ENCODE results near the gene ELMO2. TPM values are rescaled to one million over a fixed set of nuclear protein-coding genes. Genes with fewer than 3 reads are reported as not detected.
"Not testable (repeated sequence)": the region's sequence is repeated elsewhere in the genome, so short reads cannot be mapped to it uniquely, and the experiment has no call there.

Gene ELMO2
- total RNA-seq, 1 donor from 2014 or later = 16.4 TPM

GRCh38 chr20:46407671-46407996 lies 1.2 kb upstream of the ELMO2 start:
- ATAC-seq (no peak), DNase-seq (ENCODE audit: low spot score) (no peak)

- peak; percentile 49 for ATAC-seq
- peak; percentile 89 for DNase-seq (ENCODE audit: low spot score)
Observed at GRCh38 chr20:46406986-46407670, 713 bp upstream of the ELMO2 start.

GRCh38 chr20:46402331-46402811 lies 4.0 kb downstream of the ELMO2 start:
- DNase-seq (ENCODE audit: low spot score) = no peak
- no peak for ATAC-seq

GRCh38 chr20:46401478-46401860 lies 4.9 kb downstream of the ELMO2 start:
- ATAC-seq (no peak), DNase-seq (ENCODE audit: low spot score) (no peak)

GRCh38 chr20:46400828-46401477 lies 5.5 kb downstream of the ELMO2 start:
- ATAC-seq = no peak

GRCh38 chr20:46400253-46400652 lies 6.2 kb downstream of the ELMO2 start:
- ATAC-seq = peak; percentile 81

More at GRCh38 chr20:46400828-46401477, 5.5 kb downstream of the ELMO2 start:
- no peak for DNase-seq (ENCODE audit: low spot score)

GRCh38 chr20:46399401-46399800 lies 7.0 kb downstream of the ELMO2 start:
- no peak for ATAC-seq
- no peak for DNase-seq (ENCODE audit: low spot score)

More at GRCh38 chr20:46400253-46400652, 6.2 kb downstream of the ELMO2 start:
- DNase-seq (ENCODE audit: low spot score) = no peak

- no peak for ATAC-seq
- no peak for DNase-seq (ENCODE audit: low spot score)
Observed at GRCh38 chr20:46398963-46399362, 7.5 kb downstream of the ELMO2 start.

- ATAC-seq = no peak
- no peak for DNase-seq (ENCODE audit: low spot score)
Observed at GRCh38 chr20:46396052-46396740, 10.2 kb downstream of the ELMO2 start.

GRCh38 chr20:46394872-46395760 lies 11.3 kb downstream of the ELMO2 start:
- DNase-seq (ENCODE audit: low spot score) (no peak), ATAC-seq (peak; percentile 31)

GRCh38 chr20:46393967-46394366 lies 12.4 kb downstream of the ELMO2 start:
- ATAC-seq (no peak), DNase-seq (ENCODE audit: low spot score) (no peak)

GRCh38 chr20:46388937-46389336 lies 17.5 kb downstream of the ELMO2 start:
- no peak for ATAC-seq
- no peak for DNase-seq (ENCODE audit: low spot score)

GRCh38 chr20:46388201-46388836 lies 18.1 kb downstream of the ELMO2 start:
- no peak for ATAC-seq
- DNase-seq (ENCODE audit: low spot score) = no peak

GRCh38 chr20:46387054-46387453 lies 19.4 kb downstream of the ELMO2 start:
- not testable (repeated sequence) for ATAC-seq; DNase-seq (ENCODE audit: low spot score)

- ATAC-seq (no peak), DNase-seq (ENCODE audit: low spot score) (no peak)
Observed at GRCh38 chr20:46378412-46379009, 27.9 kb downstream of the ELMO2 start.

- DNase-seq (ENCODE audit: low spot score) = no peak
- ATAC-seq = no peak
Observed at GRCh38 chr20:46377518-46377917, 28.9 kb downstream of the ELMO2 start.

GRCh38 chr20:46376196-46376785 lies 30.1 kb downstream of the ELMO2 start:
- DNase-seq (ENCODE audit: low spot score) (no peak), ATAC-seq (no peak)

- no peak for ATAC-seq
- DNase-seq (ENCODE audit: low spot score) = no peak
Observed at GRCh38 chr20:46375771-46376170, 30.6 kb downstream of the ELMO2 start.

GRCh38 chr20:46374383-46374782 lies 32.0 kb downstream of the ELMO2 start:
- peak; percentile 44 for ATAC-seq

GRCh38 chr20:46371656-46372055 lies 34.8 kb downstream of the ELMO2 start:
- ATAC-seq (no peak), DNase-seq (ENCODE audit: low spot score) (no peak)

More at GRCh38 chr20:46374383-46374782, 32.0 kb downstream of the ELMO2 start:
- DNase-seq (ENCODE audit: low spot score) = no peak

All from left lobe of liver (tissue), 2 donors.